ENCODE results near the gene ULK4.
A peak's percentile ranks its signal among the peaks of the same experiment; 100 is the strongest.
"Not testable (repeated sequence)": the region's sequence is repeated elsewhere in the genome, so short reads cannot be mapped to it uniquely, and the experiment has no call there.

The ULK4 gene

GRCh38 chr3:41749988-41750387 is 211.9 kb downstream of the ULK4 start:
- no peak for DNase-seq

- no peak for DNase-seq
Observed at GRCh38 chr3:41746215-41746614, 215.7 kb downstream of the ULK4 start.

GRCh38 chr3:41742121-41742520 is 219.8 kb downstream of the ULK4 start:
- no peak for DNase-seq

GRCh38 chr3:41740374-41740886 is 221.5 kb downstream of the ULK4 start:
- no peak for DNase-seq

- no peak for DNase-seq
Observed at GRCh38 chr3:41726891-41727290, 235.0 kb downstream of the ULK4 start.

GRCh38 chr3:41717641-41718040 is 244.3 kb downstream of the ULK4 start:
- DNase-seq: no peak

- DNase-seq: peak in 1 of 2 experiments; percentile 14
Observed at GRCh38 chr3:41716471-41716870, 245.4 kb downstream of the ULK4 start.

GRCh38 chr3:41715376-41715775 is 246.5 kb downstream of the ULK4 start:
- no peak for DNase-seq

- no peak for DNase-seq
Observed at GRCh38 chr3:41711651-41712050, 250.3 kb downstream of the ULK4 start.

- no peak for DNase-seq
Observed at GRCh38 chr3:41710646-41711388, 251.1 kb downstream of the ULK4 start.

GRCh38 chr3:41709213-41709612 is 252.7 kb downstream of the ULK4 start:
- DNase-seq: not testable (repeated sequence)

- DNase-seq: no peak
Observed at GRCh38 chr3:41708176-41708575, 253.7 kb downstream of the ULK4 start.

- no peak for DNase-seq
Observed at GRCh38 chr3:41705893-41706292, 256.0 kb downstream of the ULK4 start.

GRCh38 chr3:41701191-41701698 is 260.7 kb downstream of the ULK4 start:
- DNase-seq: no peak

- no peak for DNase-seq
Observed at GRCh38 chr3:41700155-41700554, 261.7 kb downstream of the ULK4 start.

GRCh38 chr3:41698898-41699297 is 263.0 kb downstream of the ULK4 start:
- DNase-seq: no peak

- no peak for DNase-seq
Observed at GRCh38 chr3:41697702-41698101, 264.2 kb downstream of the ULK4 start.

- DNase-seq: not testable (repeated sequence)
Observed at GRCh38 chr3:41695806-41696205, 266.1 kb downstream of the ULK4 start.

- DNase-seq: no peak
Observed at GRCh38 chr3:41693799-41694198, 268.1 kb downstream of the ULK4 start.

- no peak for DNase-seq
Observed at GRCh38 chr3:41690766-41691563, 270.9 kb downstream of the ULK4 start.

GRCh38 chr3:41688595-41689380 is 273.1 kb downstream of the ULK4 start:
- no peak for DNase-seq

GRCh38 chr3:41684797-41685735 is 276.8 kb downstream of the ULK4 start:
- no peak for DNase-seq
